Ishikawa (cell line): ENCODE measurements around the gene PARD3B.

Source experiments
- CEBPB ChIP-seq: IDR thresholded peaks from 2 replicates; pipeline ENCODE4 v1.6.1; 2012
- EP300 ChIP-seq: IDR thresholded peaks from 2 replicates; pipeline ENCODE4 v1.6.1; 2012; ENCODE audit warnings: borderline replicate concordance
- FOXM1 ChIP-seq: IDR thresholded peaks from 2 replicates; pipeline ENCODE4 v1.6.1; 2012; ENCODE audit warnings: low read depth, borderline replicate concordance
- MAX ChIP-seq: IDR thresholded peaks from 2 replicates; pipeline ENCODE4 v1.6.1; 2012
- RAD21 ChIP-seq: IDR thresholded peaks from 2 replicates; pipeline ENCODE4 v1.6.1; 2012; ENCODE audit warnings: low read depth
- REST ChIP-seq: IDR thresholded peaks from 2 replicates; pipeline ENCODE4 v1.6.1; 2012; ENCODE audit warnings: low read depth, mild to moderate bottlenecking
- TAF1 ChIP-seq: IDR thresholded peaks from 2 replicates; pipeline ENCODE4 v1.6.1; 2012; ENCODE audit warnings: low read depth, mild to moderate bottlenecking
- TEAD4 ChIP-seq: IDR thresholded peaks from 2 replicates; pipeline ENCODE4 v1.6.1; 2012
- YY1 ChIP-seq: IDR thresholded peaks from 2 replicates; pipeline ENCODE4 v1.6.1; 2012; ENCODE audit warnings: low read depth
- ZBTB7A ChIP-seq: IDR thresholded peaks from 2 replicates; pipeline ENCODE4 v1.6.1; 2012; ENCODE audit warnings: low read depth

GRCh38 chr2:205665791-205666190 lies 1120.5 kb downstream of the PARD3B start:
- TF ChIP-seq ZBTB7A (no peak), TAF1 (no peak), YY1 (no peak), EP300 (no peak), CEBPB (no peak), FOXM1 (no peak), MAX (no peak), TEAD4 (no peak), REST (no peak), RAD21 (no peak)
